ENCODE results near the gene CDKL2.

GRCh38 chr4:75658876-75659275, 28.5 kb upstream of the CDKL2 start:
- no peak for TF ChIP-seq CTCF (IDR thresholded peaks at IDR 0.05; ENCODE audit: low read length)
- no peak for TF ChIP-seq EZH2 (IDR thresholded peaks at IDR 0.05; ENCODE audit: borderline replicate concordance, low read length)
